GM23338 (cell line): ENCODE data around the gene YOD1.
"Not testable (repeated sequence)": the region's sequence is repeated elsewhere in the genome, so short reads cannot be mapped to it uniquely, and the experiment has no call there.

Source experiments
- CREB1 ChIP-seq: fragments of 250-450 bp; sonication (Bioruptor Pico); IDR thresholded peaks from 2 replicates; pipeline ENCODE4 v1.5.0; 2020; ENCODE audit warnings: low read depth, mild to moderate bottlenecking, moderate library complexity
- EZH2 ChIP-seq: fragments of 200-600 bp; sonication (generic); IDR thresholded peaks from one replicate; pipeline ENCODE4 v1.8.0; 2017; ENCODE audit warnings: antibody characterized with exemption, mild to moderate bottlenecking, low read depth; ENCODE audit not compliant: unreplicated experiment
- EZH2phosphoT487 ChIP-seq: fragments of 200-600 bp; sonication (generic); IDR thresholded peaks from one replicate; pipeline ENCODE4 v1.8.1; 2018; ENCODE audit warnings: antibody characterized with exemption; ENCODE audit not compliant: unreplicated experiment
- POLR2AphosphoS5 ChIP-seq: IDR thresholded peaks from 2 replicates; pipeline ENCODE4 v1.6.1; 2016; ENCODE audit warnings: antibody characterized with exemption, low read depth
- ZNF331 ChIP-seq: fragments of 250-450 bp; sonication (Bioruptor Pico); IDR thresholded peaks from 2 replicates; pipeline ENCODE4 v1.5.0; 2020; ENCODE audit warnings: low read depth, mild to moderate bottlenecking, moderate library complexity
- TF ChIP-seq, protein P1 (sequence below), 2 experiments: fragments of 200-600 bp in 1 of 2; sonication (generic) in 1 of 2; conservative IDR thresholded peaks; 2 replicates each; pipeline versions ENCODE4 v1.5.1 to v1.6.1; 2016 to 2017; ENCODE audit warnings: antibody characterized with exemption in 2 of 2, low read depth in 2 of 2, mild to moderate bottlenecking in 2 of 2, moderate library complexity in 1 of 2
- TF ChIP-seq, protein P2 (sequence below): IDR thresholded peaks from one replicate; pipeline ENCODE4 v1.6.1; 2018; ENCODE audit warnings: antibody characterized with exemption; ENCODE audit not compliant: unreplicated experiment

DNA sequence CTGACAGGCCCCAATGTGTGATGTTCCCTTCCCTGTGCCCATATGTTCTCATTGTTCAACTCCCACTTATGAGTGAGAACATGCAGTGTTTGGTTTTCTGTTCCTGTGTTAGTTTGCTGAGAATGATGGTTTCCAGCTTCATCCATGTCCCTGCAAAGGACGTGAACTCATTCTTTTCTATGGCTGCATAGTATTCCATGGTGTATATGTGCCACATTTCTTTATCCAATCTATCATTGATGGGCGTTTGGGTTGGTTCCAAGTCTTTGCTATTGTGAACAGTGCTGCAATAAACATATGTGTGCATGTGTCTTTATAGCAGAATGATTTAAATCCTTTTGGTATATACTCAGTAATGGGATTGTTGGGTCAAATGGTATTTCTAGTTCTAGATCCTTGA lies 9.6 kb downstream of the YOD1 start:
- TF ChIP-seq, protein P1, sequence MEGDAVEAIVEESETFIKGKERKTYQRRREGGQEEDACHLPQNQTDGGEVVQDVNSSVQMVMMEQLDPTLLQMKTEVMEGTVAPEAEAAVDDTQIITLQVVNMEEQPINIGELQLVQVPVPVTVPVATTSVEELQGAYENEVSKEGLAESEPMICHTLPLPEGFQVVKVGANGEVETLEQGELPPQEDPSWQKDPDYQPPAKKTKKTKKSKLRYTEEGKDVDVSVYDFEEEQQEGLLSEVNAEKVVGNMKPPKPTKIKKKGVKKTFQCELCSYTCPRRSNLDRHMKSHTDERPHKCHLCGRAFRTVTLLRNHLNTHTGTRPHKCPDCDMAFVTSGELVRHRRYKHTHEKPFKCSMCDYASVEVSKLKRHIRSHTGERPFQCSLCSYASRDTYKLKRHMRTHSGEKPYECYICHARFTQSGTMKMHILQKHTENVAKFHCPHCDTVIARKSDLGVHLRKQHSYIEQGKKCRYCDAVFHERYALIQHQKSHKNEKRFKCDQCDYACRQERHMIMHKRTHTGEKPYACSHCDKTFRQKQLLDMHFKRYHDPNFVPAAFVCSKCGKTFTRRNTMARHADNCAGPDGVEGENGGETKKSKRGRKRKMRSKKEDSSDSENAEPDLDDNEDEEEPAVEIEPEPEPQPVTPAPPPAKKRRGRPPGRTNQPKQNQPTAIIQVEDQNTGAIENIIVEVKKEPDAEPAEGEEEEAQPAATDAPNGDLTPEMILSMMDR (conservative IDR thresholded peaks at IDR 0.05; ENCODE audit: low read depth in 2 of 2) = not testable (repeated sequence)
- TF ChIP-seq, protein P2, sequence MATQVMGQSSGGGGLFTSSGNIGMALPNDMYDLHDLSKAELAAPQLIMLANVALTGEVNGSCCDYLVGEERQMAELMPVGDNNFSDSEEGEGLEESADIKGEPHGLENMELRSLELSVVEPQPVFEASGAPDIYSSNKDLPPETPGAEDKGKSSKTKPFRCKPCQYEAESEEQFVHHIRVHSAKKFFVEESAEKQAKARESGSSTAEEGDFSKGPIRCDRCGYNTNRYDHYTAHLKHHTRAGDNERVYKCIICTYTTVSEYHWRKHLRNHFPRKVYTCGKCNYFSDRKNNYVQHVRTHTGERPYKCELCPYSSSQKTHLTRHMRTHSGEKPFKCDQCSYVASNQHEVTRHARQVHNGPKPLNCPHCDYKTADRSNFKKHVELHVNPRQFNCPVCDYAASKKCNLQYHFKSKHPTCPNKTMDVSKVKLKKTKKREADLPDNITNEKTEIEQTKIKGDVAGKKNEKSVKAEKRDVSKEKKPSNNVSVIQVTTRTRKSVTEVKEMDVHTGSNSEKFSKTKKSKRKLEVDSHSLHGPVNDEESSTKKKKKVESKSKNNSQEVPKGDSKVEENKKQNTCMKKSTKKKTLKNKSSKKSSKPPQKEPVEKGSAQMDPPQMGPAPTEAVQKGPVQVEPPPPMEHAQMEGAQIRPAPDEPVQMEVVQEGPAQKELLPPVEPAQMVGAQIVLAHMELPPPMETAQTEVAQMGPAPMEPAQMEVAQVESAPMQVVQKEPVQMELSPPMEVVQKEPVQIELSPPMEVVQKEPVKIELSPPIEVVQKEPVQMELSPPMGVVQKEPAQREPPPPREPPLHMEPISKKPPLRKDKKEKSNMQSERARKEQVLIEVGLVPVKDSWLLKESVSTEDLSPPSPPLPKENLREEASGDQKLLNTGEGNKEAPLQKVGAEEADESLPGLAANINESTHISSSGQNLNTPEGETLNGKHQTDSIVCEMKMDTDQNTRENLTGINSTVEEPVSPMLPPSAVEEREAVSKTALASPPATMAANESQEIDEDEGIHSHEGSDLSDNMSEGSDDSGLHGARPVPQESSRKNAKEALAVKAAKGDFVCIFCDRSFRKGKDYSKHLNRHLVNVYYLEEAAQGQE = not testable (repeated sequence)
- TF ChIP-seq EZH2phosphoT487; EZH2; POLR2AphosphoS5; CREB1 (CRISPR knock-in tag); ZNF331 (CRISPR knock-in tag): not testable (repeated sequence)
